Liver (tissue), 9 donors: ENCODE results near the gene AHNAK2. TPM values are rescaled to one million over a fixed set of nuclear protein-coding genes. Genes with fewer than 3 reads are reported as not detected.

Experiments used
- DNase-seq: peaks from one replicate; pipeline ENCODE4 v3.0.0-alpha.2; 2017; ENCODE audit warnings: low spot score
- H3K27ac ChIP-seq, 2 donors: one replicate each; pipeline ENCODE4 v1.7.0; 2013; ENCODE audit warnings: inconsistent platforms in 2 of 2, low read length in 2 of 2, control low read depth in 1 of 2, low read depth in 1 of 2, mild to moderate bottlenecking in 1 of 2
- H3K27me3 ChIP-seq, 4 donors: one replicate each; pipeline versions ENCODE4 v1.6.1 to v1.7.0; 2013; ENCODE audit warnings: low read length in 3 of 4, inconsistent platforms in 1 of 4, mild to moderate bottlenecking in 1 of 4, moderate library complexity in 1 of 4; ENCODE audit not compliant: control insufficient read depth in 4 of 4, insufficient read depth in 4 of 4
- H3K36me3 ChIP-seq, 4 donors: one replicate each; pipeline versions ENCODE4 v1.6.1 to v1.7.0; 2013; ENCODE audit warnings: low read length in 3 of 4, mild to moderate bottlenecking in 3 of 4, low read depth in 1 of 4, moderate library complexity in 1 of 4; ENCODE audit not compliant: control insufficient read depth in 4 of 4, insufficient read depth in 3 of 4
- H3K4me1 ChIP-seq, 4 donors: one replicate each; pipeline versions ENCODE4 v1.6.1 to v1.7.0; 2013; ENCODE audit warnings: low read length in 3 of 4, mild to moderate bottlenecking in 3 of 4, moderate library complexity in 1 of 4; ENCODE audit not compliant: control insufficient read depth in 4 of 4, insufficient read depth in 4 of 4
- H3K4me3 ChIP-seq, 3 donors: one replicate each; pipeline versions ENCODE4 v1.6.1 to v1.7.0; 2013; ENCODE audit warnings: low read length in 3 of 3, control low read depth in 1 of 3, low read depth in 1 of 3, mild to moderate bottlenecking in 1 of 3
- H3K9ac ChIP-seq, 2 donors: one replicate each; pipeline ENCODE4 v1.7.0; 2013; ENCODE audit warnings: low read length in 2 of 2, mild to moderate bottlenecking in 2 of 2, moderate library complexity in 2 of 2, control low read depth in 1 of 2, low read depth in 1 of 2
- H3K9me3 ChIP-seq, 4 donors: one replicate each; pipeline versions ENCODE4 v1.6.1 to v1.7.0; 2013; ENCODE audit warnings: low read length in 3 of 4; ENCODE audit not compliant: control insufficient read depth in 4 of 4
- FOXA1 ChIP-seq: IDR thresholded peaks from 2 replicates; pipeline ENCODE4 v1.6.1; 2016; ENCODE audit warnings: antibody characterized with exemption
- FOXA2 ChIP-seq: IDR thresholded peaks from 2 replicates; pipeline ENCODE4 v1.6.1; 2016; ENCODE audit warnings: antibody characterized with exemption
- GABPA ChIP-seq, 2 donors: IDR thresholded peaks in 1 of 2; conservative IDR thresholded peaks in 1 of 2; 2 replicates each; pipeline ENCODE4 v1.6.1; 2016; ENCODE audit warnings: antibody characterized with exemption in 2 of 2, mild to moderate bottlenecking in 1 of 2, moderate library complexity in 1 of 2
- HNF4A ChIP-seq, 2 donors: conservative IDR thresholded peaks; 2 replicates each; pipeline ENCODE4 v1.6.1; 2016; ENCODE audit warnings: antibody characterized with exemption in 2 of 2, mild to moderate bottlenecking in 2 of 2
- NR2F2 ChIP-seq: IDR thresholded peaks from 2 replicates; pipeline ENCODE4 v1.6.1; 2016; ENCODE audit warnings: antibody characterized with exemption
- RXRA ChIP-seq, 2 donors: IDR thresholded peaks; 2 replicates each; pipeline ENCODE4 v1.6.1; 2017 to 2018; ENCODE audit warnings: antibody characterized with exemption in 2 of 2, mild to moderate bottlenecking in 1 of 2
- TAF1 ChIP-seq: conservative IDR thresholded peaks from 2 replicates; pipeline ENCODE4 v1.6.1; 2016; ENCODE audit warnings: antibody characterized with exemption, mild to moderate bottlenecking
- YY1 ChIP-seq: IDR thresholded peaks from 2 replicates; pipeline ENCODE4 v1.6.1; 2016; ENCODE audit warnings: antibody characterized with exemption, mild to moderate bottlenecking
- WGBS: extraction: QIAGEN DNeasy Blood & Tissue Kit; methylation state at CpG from one replicate; pipeline ENCODE4 v1.1.7; 2013; 5-methylcytosine and 5-hydroxymethylcytosine counted together
- polyA plus RNA-seq, 2 donors: library from polyadenylated mRNA; stranded (reverse) in 1 of 2; unstranded in 1 of 2; fragments of 200-250 nt in 1 of 2; fragments of >200 nt in 1 of 2; fragmentation: Nextera tagmentation in 1 of 2; extraction: Ambion mirVana in 1 of 2; gene quantifications; one replicate each; pipeline versions ENCODE4 v1.2.1 to v1.2.3, GENCODE V29; 2013 to 2015
- total RNA-seq, 2 donors: library from RNA; depleted of rRNA; stranded (reverse); fragments of >200 nt; gene quantifications; one replicate each; pipeline ENCODE4 v1.2.3, GENCODE V29; 2014
- TF ChIP-seq, protein P1 (sequence below): IDR thresholded peaks from 2 replicates; pipeline ENCODE4 v1.6.1; 2016; ENCODE audit warnings: antibody characterized with exemption, mild to moderate bottlenecking
- TF ChIP-seq, protein P2 (sequence below): IDR thresholded peaks from 2 replicates; pipeline ENCODE4 v1.6.1; 2016; ENCODE audit warnings: antibody characterized with exemption
- TF ChIP-seq, protein P3 (sequence below): IDR thresholded peaks from 2 replicates; pipeline ENCODE4 v1.6.1; 2016; ENCODE audit warnings: antibody characterized with exemption
- TF ChIP-seq, protein P4 (sequence below): fragments of 150-350 bp; IDR thresholded peaks from 2 replicates; pipeline ENCODE4 v1.5.1; 2017; ENCODE audit warnings: improper control_type of control experiment, low read depth, low read length; ENCODE audit not compliant: missing input control
- donor health status: healthy.
- donor health status: healthy.
- donor health status: healthy.
- donor health status: healthy.
- donor health status: healthy.

The AHNAK2 gene
- total and polyA plus RNA-seq, 4 donors, result 0.05 to 2.6 (median 1.2) TPM

DNA sequence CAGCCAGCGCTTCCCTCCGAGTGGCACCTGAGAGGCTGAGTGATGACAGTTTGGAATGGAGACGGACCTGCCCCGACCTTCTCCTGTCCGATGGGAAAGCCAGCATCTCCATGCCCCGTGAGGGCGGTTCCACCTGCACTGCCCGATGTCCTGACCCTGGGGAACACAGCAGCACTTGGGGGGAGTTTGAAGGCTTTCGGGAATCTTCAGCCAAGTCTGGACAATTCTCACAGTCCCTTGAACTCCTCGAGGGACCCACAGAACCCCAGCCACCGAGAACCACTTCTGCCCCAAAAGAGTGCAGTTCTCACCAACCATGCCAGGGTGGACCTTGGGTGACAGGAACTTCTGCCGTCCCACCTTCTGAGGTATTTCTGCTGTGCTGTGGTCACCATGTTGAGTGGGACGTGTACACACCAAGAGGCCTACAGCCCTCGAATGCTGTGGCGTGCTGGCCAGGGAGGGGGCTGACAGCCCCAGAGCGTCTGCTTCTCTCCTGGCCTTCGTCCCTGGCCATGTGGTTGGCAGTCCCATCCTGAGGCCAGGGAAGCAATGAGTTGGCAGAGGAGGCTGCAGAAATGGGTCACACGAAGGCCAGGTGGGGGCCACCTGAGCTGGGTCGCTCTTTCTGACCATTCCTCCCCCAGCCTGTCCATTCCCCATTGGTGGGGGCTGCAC lies 8.5 kb upstream of the AHNAK2 start (continued):
- TF ChIP-seq, protein P1, sequence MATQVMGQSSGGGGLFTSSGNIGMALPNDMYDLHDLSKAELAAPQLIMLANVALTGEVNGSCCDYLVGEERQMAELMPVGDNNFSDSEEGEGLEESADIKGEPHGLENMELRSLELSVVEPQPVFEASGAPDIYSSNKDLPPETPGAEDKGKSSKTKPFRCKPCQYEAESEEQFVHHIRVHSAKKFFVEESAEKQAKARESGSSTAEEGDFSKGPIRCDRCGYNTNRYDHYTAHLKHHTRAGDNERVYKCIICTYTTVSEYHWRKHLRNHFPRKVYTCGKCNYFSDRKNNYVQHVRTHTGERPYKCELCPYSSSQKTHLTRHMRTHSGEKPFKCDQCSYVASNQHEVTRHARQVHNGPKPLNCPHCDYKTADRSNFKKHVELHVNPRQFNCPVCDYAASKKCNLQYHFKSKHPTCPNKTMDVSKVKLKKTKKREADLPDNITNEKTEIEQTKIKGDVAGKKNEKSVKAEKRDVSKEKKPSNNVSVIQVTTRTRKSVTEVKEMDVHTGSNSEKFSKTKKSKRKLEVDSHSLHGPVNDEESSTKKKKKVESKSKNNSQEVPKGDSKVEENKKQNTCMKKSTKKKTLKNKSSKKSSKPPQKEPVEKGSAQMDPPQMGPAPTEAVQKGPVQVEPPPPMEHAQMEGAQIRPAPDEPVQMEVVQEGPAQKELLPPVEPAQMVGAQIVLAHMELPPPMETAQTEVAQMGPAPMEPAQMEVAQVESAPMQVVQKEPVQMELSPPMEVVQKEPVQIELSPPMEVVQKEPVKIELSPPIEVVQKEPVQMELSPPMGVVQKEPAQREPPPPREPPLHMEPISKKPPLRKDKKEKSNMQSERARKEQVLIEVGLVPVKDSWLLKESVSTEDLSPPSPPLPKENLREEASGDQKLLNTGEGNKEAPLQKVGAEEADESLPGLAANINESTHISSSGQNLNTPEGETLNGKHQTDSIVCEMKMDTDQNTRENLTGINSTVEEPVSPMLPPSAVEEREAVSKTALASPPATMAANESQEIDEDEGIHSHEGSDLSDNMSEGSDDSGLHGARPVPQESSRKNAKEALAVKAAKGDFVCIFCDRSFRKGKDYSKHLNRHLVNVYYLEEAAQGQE, result no peak
- TF ChIP-seq, protein P2, sequence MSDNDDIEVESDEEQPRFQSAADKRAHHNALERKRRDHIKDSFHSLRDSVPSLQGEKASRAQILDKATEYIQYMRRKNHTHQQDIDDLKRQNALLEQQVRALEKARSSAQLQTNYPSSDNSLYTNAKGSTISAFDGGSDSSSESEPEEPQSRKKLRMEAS, result no peak
- TF ChIP-seq RXRA (IDR thresholded peaks at IDR 0.05) (no peak), FOXA1 (no peak), FOXA2 (no peak), NR2F2 (no peak)

DNA sequence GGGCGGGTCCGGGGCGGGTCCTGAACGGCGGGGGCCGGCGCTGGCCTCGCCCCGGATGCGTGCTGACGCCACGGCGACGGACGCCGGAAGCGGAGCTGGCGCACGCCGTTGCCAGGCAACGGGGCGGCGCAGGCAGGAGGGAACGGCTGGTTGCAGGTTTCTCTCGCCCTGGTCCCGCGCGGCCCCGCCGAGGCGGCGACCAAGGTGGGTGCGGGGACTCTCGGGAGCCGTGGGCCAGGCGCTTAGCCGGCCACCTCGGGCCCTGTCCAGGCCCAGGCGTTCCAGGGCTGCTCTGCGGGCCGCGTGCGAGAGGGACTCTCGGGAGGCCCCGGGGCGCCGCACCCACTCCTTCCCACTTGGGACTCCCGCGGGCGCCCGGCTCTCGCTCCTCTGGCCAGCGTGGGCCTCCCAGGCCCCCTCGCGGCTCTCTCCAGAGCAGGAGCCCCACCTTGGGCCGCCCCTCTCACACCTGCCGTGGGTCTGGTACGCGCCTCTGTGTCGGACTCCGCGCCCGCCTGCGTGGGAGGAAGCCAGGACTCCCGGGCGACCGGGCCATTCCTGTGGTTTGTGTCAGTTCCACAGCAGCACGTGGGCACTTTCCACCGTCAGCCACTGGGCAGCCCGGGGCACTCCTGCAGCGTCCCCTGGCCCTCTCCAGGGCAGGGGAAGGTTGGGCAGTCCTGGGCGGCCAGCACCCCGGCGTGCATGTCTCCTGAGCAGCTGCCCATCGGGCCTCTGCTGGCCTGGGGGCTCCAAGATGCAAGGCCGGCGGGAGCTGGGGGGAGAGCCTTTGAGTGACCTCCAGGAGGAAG lies 7.7 kb upstream of the AHNAK2 start, which contains the start of gene CLBA1:
CLBA1 (plus strand) TSS at position 114 of the 812 bp plus-strand sequence; CDS start at position 758, 644 bp downstream.
- TF ChIP-seq GABPA (IDR thresholded peaks at IDR 0.05 in 1 of 2, conservative IDR thresholded peaks at IDR 0.05 in 1 of 2) (peak in 1 of 2 donors; percentile 81), HNF4A (conservative IDR thresholded peaks at IDR 0.05) (no peak), TAF1 (no peak), YY1 (no peak)
- TF ChIP-seq, protein P3, sequence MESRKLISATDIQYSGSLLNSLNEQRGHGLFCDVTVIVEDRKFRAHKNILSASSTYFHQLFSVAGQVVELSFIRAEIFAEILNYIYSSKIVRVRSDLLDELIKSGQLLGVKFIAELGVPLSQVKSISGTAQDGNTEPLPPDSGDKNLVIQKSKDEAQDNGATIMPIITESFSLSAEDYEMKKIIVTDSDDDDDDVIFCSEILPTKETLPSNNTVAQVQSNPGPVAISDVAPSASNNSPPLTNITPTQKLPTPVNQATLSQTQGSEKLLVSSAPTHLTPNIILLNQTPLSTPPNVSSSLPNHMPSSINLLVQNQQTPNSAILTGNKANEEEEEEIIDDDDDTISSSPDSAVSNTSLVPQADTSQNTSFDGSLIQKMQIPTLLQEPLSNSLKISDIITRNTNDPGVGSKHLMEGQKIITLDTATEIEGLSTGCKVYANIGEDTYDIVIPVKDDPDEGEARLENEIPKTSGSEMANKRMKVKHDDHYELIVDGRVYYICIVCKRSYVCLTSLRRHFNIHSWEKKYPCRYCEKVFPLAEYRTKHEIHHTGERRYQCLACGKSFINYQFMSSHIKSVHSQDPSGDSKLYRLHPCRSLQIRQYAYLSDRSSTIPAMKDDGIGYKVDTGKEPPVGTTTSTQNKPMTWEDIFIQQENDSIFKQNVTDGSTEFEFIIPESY, result no peak
- TF ChIP-seq, protein P1, result no peak
- TF ChIP-seq, protein P4, sequence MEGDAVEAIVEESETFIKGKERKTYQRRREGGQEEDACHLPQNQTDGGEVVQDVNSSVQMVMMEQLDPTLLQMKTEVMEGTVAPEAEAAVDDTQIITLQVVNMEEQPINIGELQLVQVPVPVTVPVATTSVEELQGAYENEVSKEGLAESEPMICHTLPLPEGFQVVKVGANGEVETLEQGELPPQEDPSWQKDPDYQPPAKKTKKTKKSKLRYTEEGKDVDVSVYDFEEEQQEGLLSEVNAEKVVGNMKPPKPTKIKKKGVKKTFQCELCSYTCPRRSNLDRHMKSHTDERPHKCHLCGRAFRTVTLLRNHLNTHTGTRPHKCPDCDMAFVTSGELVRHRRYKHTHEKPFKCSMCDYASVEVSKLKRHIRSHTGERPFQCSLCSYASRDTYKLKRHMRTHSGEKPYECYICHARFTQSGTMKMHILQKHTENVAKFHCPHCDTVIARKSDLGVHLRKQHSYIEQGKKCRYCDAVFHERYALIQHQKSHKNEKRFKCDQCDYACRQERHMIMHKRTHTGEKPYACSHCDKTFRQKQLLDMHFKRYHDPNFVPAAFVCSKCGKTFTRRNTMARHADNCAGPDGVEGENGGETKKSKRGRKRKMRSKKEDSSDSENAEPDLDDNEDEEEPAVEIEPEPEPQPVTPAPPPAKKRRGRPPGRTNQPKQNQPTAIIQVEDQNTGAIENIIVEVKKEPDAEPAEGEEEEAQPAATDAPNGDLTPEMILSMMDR, result no peak
- Histone ChIP-seq H3K9ac (peak within 1 kb of the TSS in 1 of 2 donors; percentile 36), H3K9me3 (no peaks in the 10 kb centered on the region), H3K4me1 (peaks cover 7 to 12% (median 9%) of the 10 kb centered on the region in 4 donors), H3K4me3 (peak within 1 kb of the TSS; percentile 80 to 93 (median 89)), H3K27me3 (no peaks in the 10 kb centered on the region), H3K36me3 (peaks cover 0 to 4% (median 0%) of the 10 kb centered on the region in 4 donors), H3K27ac (peak within 1 kb of the TSS; percentile 55 to 57)
- 1% methylated on average over 77 of the region's 77 CpGs for WGBS
- no peak for DNase-seq
